HG03103 (cell line): Measurements from ENCODE around the gene DENND4A.
"Not testable (repeated sequence)": the region's sequence is repeated elsewhere in the genome, so short reads cannot be mapped to it uniquely, and the experiment has no call there.

Experiments used
- ATAC-seq: cut with Tn5 transposase; IDR thresholded peaks from one replicate; pipeline ENCODE4 v1.9.1; 2021; ENCODE audit warnings: low read depth; ENCODE audit not compliant: unreplicated experiment

Gene DENND4A

DNA sequence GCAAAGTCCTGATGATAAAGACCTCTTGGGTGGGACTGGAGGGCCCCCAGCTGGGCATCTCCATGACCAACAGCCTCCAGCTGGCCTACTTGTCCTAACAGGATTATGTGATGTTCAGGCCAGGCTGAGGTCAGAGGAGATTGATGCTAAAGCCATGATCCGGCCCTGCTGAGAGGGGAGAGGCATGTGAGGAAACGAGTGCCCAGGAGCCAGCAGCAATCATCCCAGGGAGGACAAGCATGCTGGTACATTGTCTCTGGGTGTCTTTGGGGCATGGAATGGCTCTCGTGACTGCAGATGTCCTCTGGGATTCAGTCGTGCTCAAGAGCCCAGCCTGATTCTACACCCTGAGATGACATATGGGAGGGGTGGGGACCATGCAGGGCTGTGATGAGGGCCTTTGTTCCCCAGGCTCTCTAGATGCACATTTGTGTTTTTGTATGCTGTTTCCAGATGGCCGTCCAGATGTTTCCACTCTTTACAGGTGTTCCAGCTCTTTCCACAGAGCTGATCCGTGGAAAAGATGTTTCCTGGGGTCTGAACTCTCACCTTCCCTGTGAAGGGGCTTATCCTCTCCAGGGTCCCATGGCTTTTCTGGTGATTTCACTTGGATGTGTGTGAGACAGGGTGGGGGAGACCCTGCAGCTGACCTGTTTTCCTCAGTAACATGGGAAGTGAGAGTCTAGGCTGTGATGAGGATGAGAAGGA is 150.2 kb downstream of the DENND4A start:
- no peak for ATAC-seq

GRCh38 chr15:65639509-65639908 is 152.6 kb downstream of the DENND4A start:
- ATAC-seq, result no peak

GRCh38 chr15:65638681-65639089 is 153.4 kb downstream of the DENND4A start:
- ATAC-seq, result no peak

GRCh38 chr15:65638109-65638508 is 154.0 kb downstream of the DENND4A start:
- no peak for ATAC-seq

DNA sequence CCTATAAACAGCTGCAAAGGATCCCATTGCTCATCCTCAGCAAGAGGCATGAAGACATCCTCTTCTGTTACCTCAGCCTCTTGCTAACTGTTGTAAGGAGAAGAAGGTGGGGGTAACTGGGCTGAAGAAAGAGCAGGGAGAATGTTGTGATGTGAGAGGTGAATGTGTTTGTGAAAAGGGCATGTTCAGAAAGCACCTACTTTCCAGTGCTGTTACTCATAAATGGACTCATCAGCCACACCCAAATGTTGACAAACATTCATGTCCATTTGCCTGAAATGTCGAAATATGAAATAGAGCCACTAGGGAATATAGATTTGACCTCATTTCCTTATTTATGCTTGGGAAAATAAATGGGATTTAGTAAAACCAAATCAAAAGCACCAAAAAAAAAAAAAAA is 157.7 kb downstream of the DENND4A start:
- ATAC-seq, result no peak

- ATAC-seq, result no peak
Observed at GRCh38 chr15:65633752-65634151, 158.3 kb downstream of the DENND4A start.

DNA sequence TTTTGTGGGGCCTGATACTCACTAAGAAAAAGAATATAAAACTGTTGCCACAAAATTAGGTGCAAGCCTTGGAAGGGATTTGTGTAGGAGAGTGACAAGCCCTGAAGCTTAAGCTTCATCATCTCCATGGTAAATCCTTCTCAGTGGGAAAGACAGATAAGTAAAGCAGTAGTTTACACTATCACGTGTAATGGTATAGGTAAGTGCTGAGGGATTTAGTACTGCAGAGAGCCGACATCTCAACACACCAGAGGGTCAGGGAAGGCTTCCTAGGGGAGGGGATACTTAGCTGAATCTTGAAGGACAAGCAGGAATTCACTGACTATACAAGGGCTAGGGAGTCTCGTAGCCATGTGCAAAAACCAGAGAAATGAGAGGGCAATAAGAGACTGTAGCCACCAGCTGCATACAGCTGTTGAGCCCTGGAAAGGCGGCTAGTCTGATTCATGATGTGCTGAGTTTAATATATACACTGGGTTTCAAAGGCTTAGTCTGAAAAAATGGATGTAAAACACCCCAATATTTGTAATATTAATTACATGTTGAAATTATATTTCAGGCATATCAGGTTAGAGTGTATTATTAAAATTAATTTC is 159.2 kb downstream of the DENND4A start:
- ATAC-seq, result no peak

DNA sequence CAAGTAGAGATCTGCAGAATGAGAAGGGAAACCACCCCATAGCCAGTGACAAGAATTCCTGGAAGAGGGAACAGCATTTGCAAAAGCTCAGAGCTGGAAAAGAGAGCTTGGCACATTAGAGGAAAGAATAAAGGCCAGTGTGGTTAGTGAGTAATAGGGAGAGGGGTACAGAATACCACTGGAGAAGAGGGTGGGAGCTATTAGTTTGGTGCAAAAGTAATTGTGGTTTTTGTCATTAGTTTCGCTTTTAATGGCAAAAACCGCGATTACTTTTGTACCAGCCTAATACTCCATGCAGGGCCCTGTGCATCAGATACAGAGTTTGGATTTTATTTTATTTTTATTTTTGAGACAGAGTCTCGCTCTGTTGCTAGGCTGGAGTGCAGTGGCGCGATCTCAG is 160.6 kb downstream of the DENND4A start:
- ATAC-seq, result no peak

DNA sequence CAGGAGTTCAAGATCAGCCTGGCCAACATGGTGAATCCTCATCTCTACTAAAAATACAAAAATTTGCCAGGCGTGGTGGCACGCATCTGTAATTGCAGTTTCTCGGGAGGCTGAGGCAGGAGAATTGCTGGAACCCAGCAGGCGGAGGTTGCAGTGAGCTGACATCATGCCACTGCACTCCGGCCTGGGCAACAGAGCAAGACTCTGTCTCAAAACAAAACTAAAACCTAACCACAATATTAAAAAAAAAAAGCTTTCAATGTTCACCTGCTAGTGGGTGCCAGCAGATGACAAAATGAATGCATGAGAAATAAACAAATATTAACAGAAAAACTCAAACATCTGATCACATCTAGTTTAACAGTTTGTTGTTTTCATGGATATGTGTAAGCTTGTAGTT is 161.3 kb downstream of the DENND4A start:
- ATAC-seq, result no peak

GRCh38 chr15:65629548-65629947 is 162.5 kb downstream of the DENND4A start:
- ATAC-seq, result no peak

DNA sequence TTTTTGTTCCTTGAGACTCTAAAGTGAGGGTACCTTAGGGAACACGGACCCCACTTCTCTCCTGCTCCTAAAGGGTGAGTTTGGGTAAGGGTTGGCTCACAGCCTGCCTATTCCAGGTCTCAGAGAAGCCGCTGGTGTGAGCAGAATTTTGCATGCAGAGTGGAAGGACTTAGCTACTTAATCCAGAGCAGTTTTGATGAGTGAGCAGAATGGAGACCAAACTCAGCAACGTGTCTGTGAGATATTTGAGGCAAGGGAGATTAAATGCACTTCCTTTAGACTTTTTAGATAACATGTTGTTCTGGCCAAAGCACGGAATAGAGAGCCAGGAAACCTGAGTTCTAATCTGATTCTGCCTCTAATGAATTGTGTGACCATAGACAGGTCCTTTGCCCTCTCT is 165.2 kb downstream of the DENND4A start:
- ATAC-seq, result no peak

DNA sequence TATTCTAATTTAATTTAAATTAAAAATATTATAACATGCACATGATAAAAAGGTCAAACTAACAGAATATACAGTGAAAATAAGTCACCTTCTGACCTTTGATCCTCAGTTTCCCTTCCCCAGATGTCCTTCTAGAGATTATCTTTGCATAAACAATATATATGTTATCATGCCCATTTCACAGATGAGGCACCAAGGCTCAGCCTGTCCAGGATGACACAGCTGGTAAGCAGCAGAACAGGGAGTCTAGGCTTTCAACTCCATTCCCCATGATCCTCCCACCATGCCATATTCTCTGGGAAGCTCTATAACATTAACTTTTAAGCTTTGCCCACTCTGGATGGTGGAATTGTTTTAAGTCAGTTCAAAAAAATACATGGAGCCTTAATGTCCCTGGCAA is 169.0 kb downstream of the DENND4A start:
- ATAC-seq, result no peak

DNA sequence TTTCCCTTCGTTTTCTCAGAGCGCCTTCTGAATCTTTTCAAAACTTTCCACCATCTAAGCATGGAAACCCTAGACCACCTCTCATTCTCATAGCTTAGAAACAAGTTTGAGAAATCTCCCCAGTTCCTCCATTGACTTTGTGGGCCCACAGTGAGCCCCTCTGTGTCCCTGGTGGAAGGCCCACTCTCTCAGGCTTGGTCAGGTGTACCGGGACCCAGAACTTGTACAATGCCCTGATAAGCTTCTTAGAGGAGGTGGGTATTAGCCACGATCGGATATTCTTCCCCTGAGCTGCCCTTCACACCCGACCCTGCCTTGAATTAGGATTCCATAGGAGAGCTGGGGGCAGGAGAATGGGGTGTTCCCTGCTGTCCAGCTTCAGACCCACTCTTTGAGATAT is 170.5 kb downstream of the DENND4A start, which contains the start of gene SLC24A1:
TSS of gene SLC24A1 (plus strand) at position 301 of the 400 bp plus-strand sequence. CDS start 2,143 bp downstream, outside the sequence.
- no peak for ATAC-seq

- no peak for ATAC-seq
Observed at GRCh38 chr15:65620833-65621232, 171.3 kb downstream of the DENND4A start.

DNA sequence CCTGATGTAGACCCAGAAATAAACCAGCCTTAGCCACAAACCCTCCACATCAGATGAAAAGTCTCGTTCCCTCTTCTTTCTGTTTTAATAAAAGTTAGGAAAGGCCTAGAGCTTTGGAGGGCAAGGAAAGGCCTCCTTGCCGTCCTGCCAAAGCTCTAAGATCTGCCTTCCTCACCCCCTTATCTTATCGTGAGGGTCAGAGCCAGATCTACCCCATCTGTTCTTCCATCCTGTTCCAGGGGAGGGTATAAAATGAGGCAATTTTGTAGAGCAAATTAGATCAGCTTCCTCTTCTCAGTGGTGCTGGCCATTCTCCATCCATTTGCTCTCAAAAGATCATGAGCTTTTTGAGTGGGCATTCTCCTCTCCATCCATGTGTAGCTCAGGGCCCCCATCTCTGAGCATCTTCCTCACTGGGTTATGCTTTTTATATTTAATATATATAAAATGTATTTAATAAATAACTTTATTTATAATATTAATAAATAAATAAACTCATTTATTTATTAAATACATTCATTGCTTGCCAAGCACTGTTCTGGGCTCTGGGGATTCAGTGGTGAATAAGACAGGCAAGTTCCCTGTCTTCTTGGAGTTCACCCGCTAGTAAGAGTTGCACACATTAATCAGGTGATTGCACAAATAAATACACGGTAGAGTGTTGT is 172.3 kb downstream of the DENND4A start:
- no peak for ATAC-seq

DNA sequence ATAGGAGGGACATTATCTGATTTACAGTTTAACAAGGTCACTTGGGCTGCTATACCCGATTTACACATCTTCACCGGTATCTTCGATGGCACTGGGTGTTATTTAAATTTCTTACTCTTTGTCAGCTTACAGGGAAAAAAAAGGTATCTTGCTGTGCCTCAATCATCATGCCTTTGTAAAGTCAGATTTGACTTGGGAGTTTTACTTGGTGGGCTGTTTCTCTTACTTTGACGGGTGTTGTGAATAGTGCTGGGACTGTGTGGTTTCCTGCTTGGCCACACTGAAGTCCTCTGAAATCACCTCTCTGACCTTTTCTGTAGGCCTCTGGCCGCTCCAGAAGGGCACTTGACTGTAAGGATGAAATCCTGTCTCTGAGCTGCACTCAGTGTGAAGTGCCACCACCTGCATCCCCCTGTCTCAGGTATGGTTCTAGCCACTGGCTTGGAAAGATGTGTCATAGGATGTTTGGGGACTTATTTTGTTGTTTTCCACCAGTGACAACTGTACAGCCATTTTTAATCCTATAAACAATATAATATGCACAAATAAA is 173.5 kb downstream of the DENND4A start:
- no peak for ATAC-seq

GRCh38 chr15:65615887-65616286 is 176.2 kb downstream of the DENND4A start:
- not testable (repeated sequence) for ATAC-seq

DNA sequence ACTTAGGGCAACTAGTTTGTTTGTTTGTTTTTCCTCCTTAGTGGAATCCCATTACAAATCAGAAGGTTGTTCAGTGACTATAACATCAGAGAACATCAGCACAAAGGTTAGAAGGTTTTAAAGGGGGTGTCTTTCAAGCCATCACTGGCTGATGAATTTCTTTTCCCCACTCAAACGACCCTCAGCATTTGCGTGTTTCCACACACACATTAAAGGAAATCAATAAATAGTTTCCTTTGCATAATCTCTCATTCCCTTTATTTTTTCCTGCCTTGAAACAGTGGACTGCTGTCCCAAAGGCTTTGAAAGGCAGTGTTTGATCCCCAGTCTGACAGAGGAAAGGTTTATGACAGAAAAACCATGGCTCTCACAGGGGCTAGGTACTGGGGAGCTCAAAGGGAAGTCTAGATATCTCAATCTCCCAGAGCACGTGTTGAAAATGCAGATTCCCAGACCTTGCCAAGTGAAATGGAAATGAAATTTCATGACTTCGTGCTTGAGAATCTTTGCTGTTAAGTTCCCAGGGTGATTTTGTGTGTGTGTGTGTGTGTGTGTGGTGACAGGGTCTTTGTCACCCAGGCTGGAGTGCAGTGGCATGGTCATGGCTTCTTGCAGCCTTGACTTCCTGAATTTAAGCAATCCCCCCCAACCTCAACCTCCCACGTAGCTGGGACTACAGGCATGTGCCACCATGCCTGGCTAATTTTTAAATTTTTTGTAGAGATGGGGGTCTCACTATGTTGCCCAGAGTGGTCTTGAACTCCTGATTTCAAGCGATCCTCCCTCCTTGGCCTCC is 178.9 kb downstream of the DENND4A start:
- ATAC-seq, result no peak

- ATAC-seq, result no peak
Observed at GRCh38 chr15:65612616-65612946, 179.5 kb downstream of the DENND4A start.

DNA sequence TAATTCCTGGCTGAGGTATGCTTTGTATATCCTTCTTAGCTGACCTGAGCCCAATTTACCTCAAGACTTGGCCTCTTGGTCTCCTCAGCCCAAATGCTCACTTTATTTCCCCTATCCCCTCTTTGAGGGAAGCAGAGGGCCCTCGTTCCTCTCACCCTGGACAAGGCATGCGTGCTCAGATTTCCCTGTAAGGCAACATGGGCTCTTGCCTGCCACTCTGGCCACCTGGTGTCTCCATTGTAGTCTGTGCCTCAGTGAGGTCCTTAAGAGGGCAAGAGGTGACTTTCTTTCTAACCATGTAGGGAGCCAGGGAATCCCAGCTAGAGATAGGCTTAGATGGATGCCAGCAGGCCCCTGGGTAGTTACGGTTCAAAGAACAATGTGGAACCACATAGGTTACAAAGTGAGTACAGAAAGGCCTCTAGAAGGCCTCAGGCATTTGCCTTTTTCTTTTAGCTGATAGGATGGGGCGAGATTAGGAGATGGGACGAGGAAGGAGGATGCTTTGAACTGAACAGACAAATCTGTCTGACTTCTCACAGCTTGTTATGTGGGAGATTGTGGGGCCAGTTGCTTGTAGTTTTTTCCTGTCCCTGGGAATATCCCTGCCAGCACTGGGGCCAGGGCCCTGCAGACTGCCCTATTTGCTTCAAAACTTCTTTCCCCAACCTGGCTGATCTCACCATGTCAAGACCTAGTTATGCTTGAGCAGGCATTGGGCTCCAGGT is 180.0 kb downstream of the DENND4A start:
- no peak for ATAC-seq
